Spleen (tissue), 7 donors: ENCODE data around the gene FYN.

Source experiments
- CTCF ChIP-seq, 11 experiments: fragments of 200-600 bp in 7 of 11; fragments of 450-650 bp in 4 of 11; sonication (generic) in 4 of 11; IDR thresholded peaks in 8 of 11; conservative IDR thresholded peaks in 3 of 11; 1 replicate in 7 of 11; 2 replicates in 4 of 11; pipeline versions ENCODE4 v1.4.0 to v1.8.0; 2016 to 2021; ENCODE audit warnings: antibody characterized with exemption in 11 of 11, inconsistent platforms in 4 of 11, mild to moderate bottlenecking in 1 of 11
- POLR2A ChIP-seq, 3 donors: fragments of 450-650 bp; IDR thresholded peaks; one replicate each; pipeline ENCODE4 v1.5.1; 2017; ENCODE audit warnings: antibody characterized with exemption in 3 of 3, mild to moderate bottlenecking in 1 of 3
- donor health status: DM: no; HTN: no; CAD: no; lungs with moderate emphysema.
- donor health status: DM: no; HTN: no; CAD: no.
- donor health status: DM: no; HTN: no; CAD: no.

- TF ChIP-seq CTCF (IDR thresholded peaks at IDR 0.05 in 8 of 11, conservative IDR thresholded peaks at IDR 0.05 in 3 of 11): no peak
- no peak for TF ChIP-seq POLR2A (IDR thresholded peaks at IDR 0.05)
These were observed 60.0 kb downstream of the FYN start for GRCh38 chr6:111813237-111813636.
